GM18520 (cell line): Measurements from ENCODE around the gene SMURF1.
A peak's percentile ranks its signal among the peaks of the same experiment; 100 is the strongest.
"Not testable (repeated sequence)": the region's sequence is repeated elsewhere in the genome, so short reads cannot be mapped to it uniquely, and the experiment has no call there.

Source experiments
- ATAC-seq: cut with Tn5 transposase; IDR thresholded peaks from one replicate; pipeline ENCODE4 v1.9.1; 2021; ENCODE audit not compliant: unreplicated experiment

The SMURF1 gene

DNA sequence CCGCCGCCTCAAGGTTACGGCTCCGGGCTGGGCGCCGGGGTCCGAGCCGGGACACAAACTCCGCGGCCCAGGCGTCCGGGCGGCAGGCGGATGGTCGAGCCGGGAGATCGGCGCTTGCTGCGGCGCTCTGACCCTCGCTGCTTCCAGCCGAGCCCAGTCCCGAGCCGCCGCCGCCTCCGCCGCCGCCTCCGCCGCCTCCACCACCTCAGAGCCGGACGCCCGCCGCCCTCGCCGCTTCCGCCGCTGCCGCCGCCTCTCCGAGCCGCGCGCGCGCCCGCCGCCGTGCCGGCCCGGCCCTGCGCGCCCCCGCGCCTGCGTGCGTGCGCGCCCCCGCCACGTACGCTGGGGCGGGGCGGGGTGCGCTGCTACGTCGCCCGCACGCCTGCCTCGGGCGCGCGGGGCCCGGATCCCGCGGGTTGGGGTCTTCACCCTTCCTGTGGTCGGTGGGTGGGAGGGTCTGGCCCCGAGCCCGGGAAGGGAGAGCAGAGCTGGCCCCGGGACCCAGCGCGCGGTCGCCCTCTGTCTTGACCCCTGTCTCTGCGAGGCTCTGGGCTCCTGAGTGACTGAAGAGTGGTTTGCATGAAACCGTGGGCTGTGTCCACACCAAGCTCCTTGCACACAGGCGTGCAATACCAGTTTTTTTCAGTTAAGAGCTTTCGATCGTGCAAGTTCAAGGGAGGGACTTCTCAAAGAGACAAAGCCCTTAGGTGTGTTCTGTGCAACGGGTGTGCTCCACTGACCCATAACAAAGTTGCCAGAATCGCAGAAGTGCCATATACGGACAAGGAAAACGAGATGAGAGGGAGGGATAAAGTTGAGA lies at the start of gene SMURF1:
SMURF1 (minus strand) TSS at position 256 of the 820 bp plus-strand sequence. CDS start 328 bp downstream, outside the sequence.
- ATAC-seq, result peak; percentile 71

DNA sequence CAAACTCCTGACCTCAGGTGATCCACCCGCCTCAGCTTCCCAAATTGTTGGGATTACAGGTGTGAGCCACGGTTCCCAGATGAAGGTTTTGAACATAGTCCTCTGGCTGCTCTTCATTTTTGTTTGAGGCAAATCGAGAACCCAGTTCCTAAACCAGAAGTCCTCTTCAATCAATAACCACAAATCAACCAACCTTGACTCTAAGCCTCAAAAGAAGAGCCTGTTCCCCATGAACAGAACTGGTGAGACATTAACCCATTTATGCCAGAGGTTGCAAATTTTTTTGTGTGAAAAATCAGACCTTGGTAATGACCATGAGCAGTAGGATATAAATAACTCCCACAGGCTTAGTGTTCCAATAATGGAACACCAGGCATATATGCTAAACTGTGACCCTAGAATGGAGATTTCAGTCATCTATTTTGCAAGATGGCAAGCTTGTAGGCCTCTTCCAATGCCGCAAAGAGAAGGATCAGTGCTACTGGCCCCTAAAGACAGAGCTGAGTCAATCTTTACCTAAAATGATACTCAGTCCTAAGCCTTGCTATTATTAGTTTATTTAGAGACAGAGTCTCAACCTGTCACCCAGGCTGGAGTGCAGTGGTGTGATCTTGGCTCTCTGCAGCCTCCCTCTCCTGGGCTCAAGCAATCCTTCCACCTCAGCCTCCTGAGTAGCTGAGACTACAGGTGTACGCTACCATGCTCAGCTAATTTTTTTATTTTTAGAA lies 48.1 kb upstream of the SMURF1 start:
- ATAC-seq, result no peak

GRCh38 chr7:99190359-99191009 lies 46.6 kb upstream of the SMURF1 start:
- ATAC-seq, result no peak

DNA sequence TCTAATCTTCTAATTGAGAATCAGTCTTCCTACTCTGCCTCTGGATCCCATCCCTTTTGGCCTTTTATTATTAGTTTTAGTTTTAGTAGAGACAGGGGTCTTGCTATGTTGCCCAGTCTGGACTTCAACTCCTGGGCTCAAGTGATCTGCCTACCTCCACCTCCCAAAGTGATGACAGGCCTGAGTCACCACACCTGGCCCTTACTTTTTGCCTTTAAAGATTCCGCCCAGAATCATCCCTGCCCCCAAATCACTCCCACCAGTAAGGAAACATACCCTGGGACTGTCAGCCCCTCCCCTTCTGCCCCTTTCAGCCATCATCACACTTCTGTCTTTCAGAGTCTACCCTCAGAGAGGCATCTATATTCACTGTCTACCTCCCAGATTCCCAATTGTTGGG lies 45.3 kb upstream of the SMURF1 start:
- no peak for ATAC-seq

DNA sequence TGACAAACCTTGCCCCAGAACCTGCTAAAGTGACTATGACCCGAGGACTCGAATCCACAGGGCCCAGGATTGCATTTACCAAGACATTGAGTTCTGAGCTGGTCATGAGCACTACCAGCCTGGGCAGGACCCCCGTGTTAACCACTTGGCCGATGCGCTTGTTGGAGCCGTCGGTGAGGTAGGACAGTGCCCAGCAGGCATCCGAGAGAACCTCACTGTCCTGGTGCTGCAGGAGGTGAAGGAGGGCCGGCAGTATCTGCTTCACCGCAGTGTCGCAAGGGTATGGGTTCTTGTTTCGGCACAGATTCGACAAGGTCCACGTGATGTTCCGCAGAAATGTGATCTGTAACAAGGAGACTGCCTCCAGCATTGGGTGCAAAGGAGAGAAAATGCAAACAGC lies 44.3 kb upstream of the SMURF1 start:
- ATAC-seq, result no peak

DNA sequence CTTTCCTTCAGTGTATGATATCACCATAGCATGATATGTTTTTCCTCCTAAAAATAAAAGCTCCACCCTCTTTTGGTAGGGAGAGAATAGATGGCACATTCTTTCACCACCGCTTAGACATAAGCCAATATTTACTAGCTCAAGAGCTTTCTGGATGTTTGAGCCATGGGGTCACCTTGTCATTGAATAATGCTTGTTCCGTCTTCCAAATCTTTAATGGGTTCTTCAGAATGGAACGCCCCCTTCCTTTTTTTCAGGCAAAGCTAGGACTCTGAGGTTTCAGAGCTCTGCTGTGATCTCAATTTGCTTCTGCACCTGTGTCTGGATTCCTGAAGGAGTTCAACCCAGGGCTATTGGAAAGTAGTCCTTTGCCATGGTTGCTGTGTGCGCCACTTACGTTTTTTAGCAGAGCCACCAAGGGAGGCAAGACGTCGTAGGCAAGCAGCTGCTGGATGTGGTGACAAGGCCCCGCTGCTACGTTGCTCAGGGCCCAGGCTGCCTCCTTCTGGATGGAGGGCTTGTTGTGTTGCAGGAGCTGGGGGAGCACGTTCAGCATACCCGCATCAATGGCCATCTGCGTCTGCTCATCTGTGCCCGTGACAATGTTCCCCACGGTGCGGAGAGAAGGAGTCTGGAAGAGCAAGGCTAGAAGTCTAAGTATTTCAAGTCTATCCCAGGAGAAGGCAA lies 40.8 kb upstream of the SMURF1 start:
- no peak for ATAC-seq

DNA sequence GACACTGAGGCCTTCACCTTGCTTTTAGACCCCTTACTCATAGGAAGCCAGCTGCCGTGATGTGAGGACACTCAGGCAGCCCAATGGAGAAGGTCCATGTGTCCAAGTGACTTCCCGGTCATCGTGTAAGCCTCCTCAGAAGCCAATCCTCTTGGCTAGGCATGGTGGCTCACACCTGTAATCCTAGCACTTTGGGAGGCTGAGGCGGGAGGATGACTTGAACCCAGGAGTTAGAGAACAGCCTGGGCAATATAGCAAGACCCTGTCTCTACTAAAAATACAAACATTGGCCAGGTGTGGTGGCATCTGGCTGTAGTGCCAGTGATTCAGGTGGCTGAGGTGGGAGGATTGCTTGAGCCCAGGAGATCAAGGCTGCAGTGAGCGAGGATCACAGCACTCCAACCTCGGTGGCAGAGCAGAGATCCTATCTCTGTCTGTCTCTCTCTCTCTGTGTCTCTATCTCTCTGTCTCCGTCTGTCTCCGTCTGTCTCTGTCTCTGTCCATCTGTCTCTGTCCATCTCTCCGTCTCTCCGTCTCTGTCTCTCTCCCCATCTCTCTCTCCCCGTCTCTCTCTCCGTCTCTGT lies 36.3 kb upstream of the SMURF1 start:
- ATAC-seq, result no peak

- no peak for ATAC-seq
Observed at GRCh38 chr7:99177165-99177564, 33.3 kb upstream of the SMURF1 start.

DNA sequence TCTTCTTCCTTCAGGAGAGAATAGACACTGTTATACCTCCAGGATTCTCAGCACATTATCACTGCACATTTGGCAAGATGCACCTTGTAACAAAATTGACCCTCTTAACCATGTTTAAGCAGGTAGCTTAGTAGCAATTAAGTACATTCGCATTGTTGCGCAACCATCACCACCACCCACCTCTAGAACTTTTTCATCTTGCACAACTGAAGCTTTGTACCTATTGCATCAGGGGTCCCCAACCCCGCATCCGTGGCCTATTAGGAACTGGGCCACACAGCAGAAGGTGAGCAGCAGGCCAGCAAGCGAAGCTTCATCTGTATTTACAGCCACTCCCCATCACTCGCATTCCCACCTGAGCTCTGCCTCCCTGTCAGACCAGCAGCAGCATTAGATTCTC lies 29.9 kb upstream of the SMURF1 start:
- no peak for ATAC-seq

DNA sequence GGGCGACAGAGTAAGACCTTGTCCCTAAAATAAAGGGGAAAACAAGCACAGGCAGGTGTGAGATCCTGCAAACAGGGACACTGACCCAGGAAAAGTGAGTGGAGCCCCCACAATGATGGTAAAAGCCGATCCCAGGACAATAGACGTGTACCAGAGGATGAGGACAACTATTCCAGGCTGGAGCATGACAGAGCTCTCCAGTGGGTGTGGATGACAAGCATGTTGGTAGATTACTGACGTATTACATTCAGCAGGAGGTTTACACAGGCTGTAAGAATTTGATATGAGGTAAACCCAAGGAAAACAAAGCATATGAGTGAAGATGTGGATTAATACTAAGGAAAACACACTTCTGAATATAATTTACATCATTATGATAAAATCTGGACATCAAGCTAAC lies 27.8 kb upstream of the SMURF1 start:
- no peak for ATAC-seq

- ATAC-seq, result no peak
Observed at GRCh38 chr7:99170730-99171074, 26.8 kb upstream of the SMURF1 start.

GRCh38 chr7:99170065-99170729 lies 26.3 kb upstream of the SMURF1 start:
- no peak for ATAC-seq

- no peak for ATAC-seq
Observed at GRCh38 chr7:99167072-99167471, 23.2 kb upstream of the SMURF1 start.

DNA sequence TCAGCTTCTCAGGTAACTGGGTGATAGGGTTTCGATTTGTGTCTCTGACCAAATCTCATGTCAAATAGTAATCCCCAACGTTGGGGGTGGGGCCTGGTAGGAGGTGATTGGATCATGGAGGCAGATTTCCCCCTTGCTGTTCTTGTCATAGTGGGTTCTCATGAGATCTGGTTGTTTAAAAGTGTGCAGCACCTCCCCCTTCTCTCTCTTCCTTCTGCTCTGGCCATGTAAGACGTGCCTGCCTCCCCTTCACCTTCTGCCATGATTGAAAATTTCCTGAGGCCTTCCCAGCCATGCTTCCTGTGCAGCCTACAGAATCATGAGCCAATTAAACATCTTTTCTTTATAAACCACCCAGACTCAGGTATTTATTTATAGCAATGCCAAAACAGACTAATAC lies 21.9 kb upstream of the SMURF1 start:
- ATAC-seq, result no peak

DNA sequence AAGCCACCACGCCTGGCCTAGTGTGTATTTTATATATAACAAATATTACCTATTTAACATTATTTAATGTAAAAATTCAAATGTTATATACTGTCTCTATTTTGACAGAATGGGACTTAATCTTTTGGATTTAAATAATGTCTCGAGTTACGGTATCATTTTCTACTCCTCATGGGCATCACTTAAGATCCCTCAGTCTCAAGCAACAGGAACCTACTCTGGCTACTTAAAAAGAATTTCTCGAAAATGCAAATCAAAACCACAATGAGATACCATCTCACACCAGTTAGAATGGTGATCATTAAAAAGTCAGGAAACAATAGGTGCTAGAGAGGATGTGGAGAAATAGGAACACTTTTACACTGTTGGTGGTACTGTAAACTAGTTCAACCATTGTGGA lies 19.8 kb upstream of the SMURF1 start:
- ATAC-seq, result not testable (repeated sequence)

DNA sequence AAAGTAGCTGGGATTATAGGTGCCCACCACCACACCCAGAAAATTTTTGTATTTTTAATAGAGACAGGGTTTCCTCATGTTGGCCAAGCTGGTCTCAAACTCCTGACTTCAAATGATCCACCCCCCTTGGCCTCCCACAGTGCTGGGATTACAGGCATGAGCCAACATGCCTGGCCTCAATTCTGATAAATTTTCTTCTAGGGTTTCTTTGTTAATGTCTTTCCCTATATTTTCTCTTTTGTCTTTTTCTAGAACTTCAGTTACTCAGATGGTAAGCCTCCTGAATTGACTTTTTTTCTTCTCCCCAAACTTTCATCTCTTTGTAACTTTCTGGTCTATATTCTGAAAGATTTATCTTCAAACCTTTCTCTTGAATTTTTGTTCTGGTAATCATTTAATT lies 12.7 kb upstream of the SMURF1 start:
- no peak for ATAC-seq

- no peak for ATAC-seq
Observed at GRCh38 chr7:99155211-99155610, 11.3 kb upstream of the SMURF1 start.

- no peak for ATAC-seq
Observed at GRCh38 chr7:99146979-99147378, 3.1 kb upstream of the SMURF1 start.

DNA sequence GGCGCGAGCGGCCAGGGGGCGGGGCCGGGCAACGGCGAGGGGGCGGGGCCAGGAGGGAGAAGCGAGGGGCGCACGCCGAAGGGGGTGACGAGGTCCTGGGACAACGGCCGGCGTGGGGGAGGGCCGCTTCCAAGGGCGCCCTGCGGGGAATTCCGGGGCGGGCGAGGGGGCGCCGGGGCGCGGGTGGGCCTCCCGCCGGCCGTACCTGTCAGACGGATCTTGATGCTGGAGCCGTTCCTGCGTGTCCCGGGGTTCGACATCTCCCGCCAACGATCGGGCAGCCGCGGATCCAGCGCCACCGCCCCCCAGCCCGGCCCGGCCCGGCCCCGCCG lies 421 bp downstream of the SMURF1 start:
- peak; percentile 17 for ATAC-seq

DNA sequence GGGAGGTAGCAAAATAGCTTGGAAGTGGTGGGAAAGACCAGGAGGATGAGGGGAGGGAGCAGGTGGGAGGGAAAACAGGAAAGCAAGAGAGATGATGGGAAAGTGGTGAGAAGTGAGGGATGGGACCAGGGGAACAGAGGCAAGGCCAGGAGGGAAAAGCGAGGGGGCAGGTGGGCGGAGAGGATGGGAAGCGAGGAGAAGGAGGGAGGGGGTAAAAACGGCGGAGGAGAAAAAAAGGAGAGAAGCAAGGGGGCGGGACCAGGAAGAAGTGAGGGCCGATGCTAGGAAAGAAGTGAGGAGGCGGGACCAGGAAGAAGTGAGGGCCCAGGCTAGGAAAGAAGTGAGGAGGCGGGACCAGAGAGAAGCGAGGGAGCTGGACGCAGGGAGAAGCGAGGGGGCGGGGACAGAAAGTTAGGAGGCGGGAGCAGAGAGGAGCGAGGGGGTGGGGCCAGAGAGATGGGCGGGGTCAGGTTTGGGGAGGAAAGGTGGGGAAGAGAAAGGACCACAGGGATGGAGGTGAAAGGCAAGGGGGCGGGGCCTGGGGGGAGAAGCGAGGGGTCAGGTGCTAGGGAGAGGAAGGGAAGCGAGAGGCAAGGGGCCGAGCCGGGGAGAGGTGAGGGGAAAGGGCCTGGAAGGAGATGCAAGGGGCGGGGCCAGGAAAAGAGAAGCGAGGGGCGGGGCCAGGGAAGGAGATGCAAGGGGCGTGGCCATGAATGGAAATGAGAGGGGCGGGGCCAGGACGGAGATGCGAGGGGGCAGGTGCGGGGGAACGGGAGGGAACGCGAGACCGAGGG lies 984 bp downstream of the SMURF1 start:
- no peak for ATAC-seq
